ENCODE results near the gene OOEP. TPM values are rescaled to one million over a fixed set of nuclear protein-coding genes. Genes with fewer than 3 reads are reported as not detected.

The OOEP gene
- total RNA-seq, 1 experiment from 2014 or later = not detected

- ChIA-PET POLR2A (no interaction called here), CTCF (no interaction called here), RAD21 (ENCODE audit: low non-redundant PET in 1 of 2, low total read pairs in 2 of 2, uncharacterized antibody in 2 of 2, unreplicated experiment in 2 of 2) (no interaction called here)
- TF ChIP-seq REST (IDR thresholded peaks at IDR 0.05; ENCODE audit: low read depth) (no peak), ZBTB33 (IDR thresholded peaks at IDR 0.05; ENCODE audit: extremely low read depth, insufficient replicate concordance, low read length) (no peak), JUND (IDR thresholded peaks at IDR 0.05) (no peak), TCF7L2 (IDR thresholded peaks at IDR 0.05; ENCODE audit: borderline replicate concordance, extremely low read depth, insufficient read depth, insufficient read length) (no peak), SIN3A (IDR thresholded peaks at IDR 0.05; ENCODE audit: low read depth) (no peak), POLR2A (IDR thresholded peaks at IDR 0.05; ENCODE audit: borderline replicate concordance, extremely low read depth, insufficient read depth, insufficient read length) (no peak), FOSL1 (IDR thresholded peaks at IDR 0.05; ENCODE audit: low read depth) (no peak), CBX3 (IDR thresholded peaks at IDR 0.05; ENCODE audit: low read depth) (no peak), CTCF (IDR thresholded peaks at IDR 0.05 in 2 of 3, conservative IDR thresholded peaks at IDR 0.05 in 1 of 3; ENCODE audit: borderline replicate concordance in 1 of 3, insufficient read depth in 1 of 3, low read depth in 2 of 3, low read length in 2 of 3) (no peak), MAX (IDR thresholded peaks at IDR 0.05) (no peak), SRF (IDR thresholded peaks at IDR 0.05; ENCODE audit: low read depth) (no peak), ATF3 (IDR thresholded peaks at IDR 0.05) (no peak), SP1 (IDR thresholded peaks at IDR 0.05; ENCODE audit: low read depth) (no peak), ZFX (IDR thresholded peaks at IDR 0.05) (no peak), RAD21 (IDR thresholded peaks at IDR 0.05; ENCODE audit: low read depth) (no peak), EZH2 (IDR thresholded peaks at IDR 0.05) (no peak)
- Histone ChIP-seq H3K36me3 (ENCODE audit: control insufficient read depth in 1 of 2, insufficient read depth in 2 of 2, low read length in 2 of 2) (no peaks in the 10 kb centered on the region), H3K4me1 (ENCODE audit: control insufficient read depth in 1 of 2, insufficient read depth in 2 of 2, low read length in 2 of 2) (no peaks in the 10 kb centered on the region), H3K27me3 (ENCODE audit: insufficient read depth, low read length) (no peaks in the 10 kb centered on the region), H3K4me3 (replicated peaks in 1 of 2; ENCODE audit: low read depth in 1 of 2, low read length in 2 of 2) (no peak overlapping the region), H3K4me2 (ENCODE audit: low read length) (no peak overlapping the region), H3K9me3 (ENCODE audit: control insufficient read depth in 1 of 2, insufficient read depth in 1 of 2, low read depth in 1 of 2, low read length in 2 of 2) (no peaks in the 10 kb centered on the region), H3K9ac (ENCODE audit: low read length) (no peak overlapping the region), H3K9me2 (ENCODE audit: insufficient read depth) (no peaks in the 10 kb centered on the region), H2AFZ (ENCODE audit: low read depth, low read length, poor library complexity, severe bottlenecking) (no peak overlapping the region), H3K79me2 (ENCODE audit: insufficient read depth, low read length) (no peaks in the 10 kb centered on the region), H3K27ac (ENCODE audit: low read depth, low read length) (no peak overlapping the region), H4K20me1 (ENCODE audit: insufficient read depth) (no peaks in the 10 kb centered on the region)
- intact Hi-C loops (cut with micrococcal nuclease) = no loop called here
- no TSS peak for BruUV-seq (replicated peaks)
- no peak for DNase-seq (ENCODE audit: low read depth, low spot score)
- no peak for ATAC-seq
Observed at GRCh38 chr6:73372516-73372915, 2.8 kb upstream of the OOEP start.
